Activated T-helper 2 cell treated with anti-CD3 and anti-CD28 coated beads, Interferon-gamma antibody, Interleukin-2, Interleukin-4, amounts not matched to agents 10 μg/mL and 5 μg/mL and 100 μg/mL, durations not matched to agents 14 hours and 24 hours and 36 hours (primary cell): ENCODE results near the gene TRNT1. TPM values are rescaled to one million over a fixed set of nuclear protein-coding genes. Genes with fewer than 3 reads are reported as not detected.

Source experiments
- DNase-seq: peaks from one replicate; pipeline ENCODE4 v3.0.0; 2021; ENCODE audit warnings: low spot score
- H3K27ac Mint-ChIP-seq: one replicate; pipeline ENCODE4 v1.8.0; 2021; ENCODE audit warnings: mixed read lengths
- H3K27me3 Mint-ChIP-seq: one replicate; pipeline ENCODE4 v1.8.0; 2021; ENCODE audit warnings: low read depth, mixed read lengths
- H3K36me3 Mint-ChIP-seq: one replicate; pipeline ENCODE4 v1.8.0; 2021; ENCODE audit warnings: low read depth, mixed read lengths
- H3K4me1 Mint-ChIP-seq: one replicate; pipeline ENCODE4 v1.8.0; 2021; ENCODE audit warnings: low read depth, mixed read lengths
- H3K4me3 Mint-ChIP-seq: one replicate; pipeline ENCODE4 v1.8.0; 2021; ENCODE audit warnings: low read depth, mild to moderate bottlenecking, moderate library complexity, mixed read lengths
- H3K9me3 Mint-ChIP-seq: one replicate; pipeline ENCODE4 v1.8.0; 2021; ENCODE audit warnings: mixed read lengths
- intact Hi-C: fragments of 100-400 bp; cut with micrococcal nuclease; formaldehyde crosslinking; loops from one replicate; pipeline ENCODE4 v1.15.1; 2023
- total RNA-seq: library from RNA; stranded (reverse); gene quantifications from 2 replicates; pipeline ENCODE4 v1.2.3, GENCODE V29; 2022

TRNT1 gene
- total RNA-seq, 1 donor from 2014 or later = 49.9 TPM

- Mint-ChIP-seq H3K27ac (peak overlapping the region; percentile 95), H3K4me1 (peaks cover 12% of the 10 kb centered on the region), H3K4me3 (peak overlapping the region; percentile 96), H3K27me3 (no peaks in the 10 kb centered on the region), H3K36me3 (peaks cover 39% of the 10 kb centered on the region), H3K9me3 (no peaks in the 10 kb centered on the region)
- DNase-seq = no peak
- intact Hi-C loops = loop anchor here (1.0 to 2.0 kb wide), 2 partner anchors 21 to 53 kb away; partner anchors contain the start of gene CRBN
Measured at GRCh38 chr3:3125977-3126376, 763 bp upstream of the TRNT1 start.

DNA sequence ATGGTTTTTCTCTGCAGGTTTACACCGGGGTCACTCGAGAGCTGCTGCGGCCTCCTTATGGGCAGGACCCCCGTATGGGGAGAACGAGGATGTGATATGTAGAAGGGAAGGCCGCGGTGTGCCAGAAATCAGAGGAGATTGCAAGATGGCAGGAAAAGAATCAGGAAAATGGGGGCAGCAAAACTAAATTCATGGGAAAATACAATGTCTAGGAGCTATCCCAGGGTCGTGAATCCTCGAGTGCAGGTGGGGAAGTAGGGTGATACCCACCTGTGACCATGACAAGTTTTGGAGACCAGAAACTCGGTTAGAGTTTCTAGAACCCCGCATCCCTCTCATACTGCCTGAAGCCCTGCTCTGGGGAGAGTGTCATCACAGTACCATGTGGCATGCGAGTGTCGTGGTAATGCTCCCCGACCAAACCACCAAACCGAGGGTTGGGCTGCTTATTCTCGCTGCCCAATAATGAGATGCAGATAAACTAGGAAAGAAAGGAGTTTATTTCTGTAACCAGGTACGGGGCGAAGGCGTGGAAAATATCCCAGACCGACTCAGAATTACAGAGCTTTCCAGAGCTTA, 781 bp downstream of the TRNT1 start:
- Mint-ChIP-seq H3K36me3 (peaks cover 44% of the 10 kb centered on the region), H3K27me3 (no peaks in the 10 kb centered on the region), H3K4me3 (peak overlapping the region; percentile 96), H3K4me1 (peaks cover 12% of the 10 kb centered on the region), H3K27ac (peak overlapping the region; percentile 95), H3K9me3 (no peaks in the 10 kb centered on the region)
- DNase-seq = peak; percentile 18
- intact Hi-C loops = loop anchor here (2.0 kb wide), 1 partner anchor 19 kb away; no protein-coding TSS in a partner anchor

DNA sequence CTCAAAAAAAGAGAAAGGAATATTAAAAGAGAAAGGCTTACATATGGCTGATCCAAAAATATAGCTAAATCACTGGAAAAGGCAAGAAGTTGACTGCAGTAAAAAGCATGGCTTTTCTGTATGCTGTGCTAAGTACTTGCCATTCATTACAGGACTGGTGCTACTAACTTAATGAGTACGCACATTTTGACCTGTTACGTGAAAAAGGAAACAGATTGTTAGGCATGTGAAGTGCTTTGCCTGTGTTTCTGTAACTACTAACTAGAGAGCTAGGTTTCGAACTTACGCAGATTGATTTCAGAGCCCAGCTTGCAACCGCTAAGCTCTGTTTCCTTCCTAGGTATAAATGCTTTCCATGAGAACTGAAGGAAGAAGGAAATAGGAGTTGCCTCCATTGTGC, 2.8 kb downstream of the TRNT1 start:
- Mint-ChIP-seq H3K9me3 (no peaks in the 10 kb centered on the region), H3K27ac (no peak overlapping the region), H3K27me3 (no peaks in the 10 kb centered on the region), H3K4me3 (no peak overlapping the region), H3K36me3 (peaks cover 60% of the 10 kb centered on the region), H3K4me1 (peaks cover 20% of the 10 kb centered on the region)
- intact Hi-C loops = no loop called here
- DNase-seq = no peak

GRCh38 chr3:3133500-3133899, 6.8 kb downstream of the TRNT1 start:
- DNase-seq = no peak
- H3K4me1 Mint-ChIP-seq = peaks cover 25% of the 10 kb centered on the region
- H3K4me3 Mint-ChIP-seq = no peak overlapping the region
- intact Hi-C loops = no loop called here
- H3K9me3 Mint-ChIP-seq = no peaks in the 10 kb centered on the region
- peaks cover 78% of the 10 kb centered on the region for H3K36me3 Mint-ChIP-seq
- H3K27me3 Mint-ChIP-seq = no peaks in the 10 kb centered on the region
- no peak overlapping the region for H3K27ac Mint-ChIP-seq

DNA sequence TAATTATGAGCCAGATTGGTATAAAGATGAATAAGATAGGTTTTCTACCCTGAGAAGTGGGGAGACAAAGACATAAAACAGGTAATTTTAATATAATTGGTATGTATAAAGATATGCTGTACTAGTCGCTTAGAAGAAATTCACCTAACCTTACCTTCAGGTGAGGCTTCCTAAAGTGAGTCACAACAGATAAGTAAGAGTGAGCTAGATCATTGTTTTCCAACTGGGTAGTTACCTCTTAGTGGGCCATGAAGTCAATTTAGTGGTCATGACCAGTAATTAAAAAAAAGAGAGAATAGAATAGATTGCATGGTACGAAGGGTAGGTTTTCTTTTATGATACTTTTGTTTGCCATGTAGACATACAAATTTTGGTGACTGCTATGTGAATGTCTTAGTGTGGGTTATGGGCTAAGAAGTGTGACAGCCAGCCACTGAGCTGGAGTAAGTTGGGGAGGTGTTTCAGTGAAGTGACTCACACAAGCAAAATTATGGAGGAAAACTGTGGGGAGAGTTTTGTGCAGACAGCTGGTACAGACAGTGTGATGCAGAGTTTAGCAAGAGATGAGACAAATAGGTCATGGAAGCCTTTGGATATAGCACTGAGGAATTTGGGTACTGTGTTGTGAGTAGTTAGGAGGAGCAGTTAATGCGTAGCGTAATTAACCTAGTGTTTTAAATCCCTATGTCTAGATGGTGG, 8.2 kb downstream of the TRNT1 start:
- Mint-ChIP-seq H3K27me3 (no peaks in the 10 kb centered on the region), H3K4me1 (peaks cover 23% of the 10 kb centered on the region), H3K27ac (peak overlapping the region; percentile 48), H3K4me3 (no peak overlapping the region), H3K9me3 (no peaks in the 10 kb centered on the region), H3K36me3 (peaks cover 78% of the 10 kb centered on the region)
- DNase-seq = no peak
- intact Hi-C loops = no loop called here

- Mint-ChIP-seq H3K9me3 (no peaks in the 10 kb centered on the region), H3K27me3 (no peaks in the 10 kb centered on the region), H3K27ac (no peak overlapping the region), H3K36me3 (peaks cover 84% of the 10 kb centered on the region), H3K4me1 (peaks cover 26% of the 10 kb centered on the region), H3K4me3 (no peak overlapping the region)
- intact Hi-C loops = no loop called here
- DNase-seq = no peak
Measured at GRCh38 chr3:3137526-3137925, 10.8 kb downstream of the TRNT1 start.

- no peaks in the 10 kb centered on the region for H3K27me3 Mint-ChIP-seq
- peaks cover 86% of the 10 kb centered on the region for H3K36me3 Mint-ChIP-seq
- H3K27ac Mint-ChIP-seq = no peak overlapping the region
- no peak overlapping the region for H3K4me3 Mint-ChIP-seq
- intact Hi-C loops = no loop called here
- peaks cover 16% of the 10 kb centered on the region for H3K4me1 Mint-ChIP-seq
- no peak for DNase-seq
- H3K9me3 Mint-ChIP-seq = no peaks in the 10 kb centered on the region
Measured at GRCh38 chr3:3141939-3142338, 15.2 kb downstream of the TRNT1 start.

DNA sequence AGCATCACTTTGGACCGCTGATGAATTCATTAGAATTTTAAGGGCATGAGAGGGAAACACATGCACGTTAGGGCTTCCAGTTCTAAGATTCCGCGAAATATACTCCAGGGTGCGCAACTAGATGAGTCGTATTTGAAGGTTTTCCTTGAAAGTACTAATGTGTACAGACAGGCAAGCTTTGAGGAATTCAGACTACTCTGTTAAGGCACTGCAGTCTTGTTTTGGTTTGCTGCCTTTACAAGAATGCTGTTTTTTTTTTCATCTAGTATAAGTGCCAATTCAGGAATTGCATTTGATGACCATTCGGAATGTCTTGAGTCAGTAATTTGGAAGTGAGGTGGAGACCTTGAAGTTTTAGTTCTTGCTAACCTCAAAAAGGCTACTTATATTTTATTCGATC, 19.1 kb downstream of the TRNT1 start:
- DNase-seq = no peak
- no peak overlapping the region for H3K4me3 Mint-ChIP-seq
- intact Hi-C loops = loop anchor here (2.0 kb wide), 1 partner anchor 19 kb away; the partner anchor contains the start of gene TRNT1
- peaks cover 19% of the 10 kb centered on the region for H3K4me1 Mint-ChIP-seq
- no peaks in the 10 kb centered on the region for H3K9me3 Mint-ChIP-seq
- no peaks in the 10 kb centered on the region for H3K27me3 Mint-ChIP-seq
- H3K36me3 Mint-ChIP-seq = peaks cover 82% of the 10 kb centered on the region
- no peak overlapping the region for H3K27ac Mint-ChIP-seq

GRCh38 chr3:3149560-3149959, 22.8 kb downstream of the TRNT1 start:
- H3K27me3 Mint-ChIP-seq = no peaks in the 10 kb centered on the region
- intact Hi-C loops = no loop called here
- DNase-seq = no peak
- H3K9me3 Mint-ChIP-seq = no peaks in the 10 kb centered on the region
- H3K4me3 Mint-ChIP-seq = no peak overlapping the region
- H3K27ac Mint-ChIP-seq = no peak overlapping the region
- peaks cover 76% of the 10 kb centered on the region for H3K36me3 Mint-ChIP-seq
- H3K4me1 Mint-ChIP-seq = peaks cover 21% of the 10 kb centered on the region

- Mint-ChIP-seq H3K4me3 (no peak overlapping the region), H3K9me3 (no peaks in the 10 kb centered on the region), H3K36me3 (peaks cover 74% of the 10 kb centered on the region), H3K27ac (peak overlapping the region; percentile 33), H3K4me1 (peaks cover 16% of the 10 kb centered on the region), H3K27me3 (no peaks in the 10 kb centered on the region)
- no peak for DNase-seq
- intact Hi-C loops = no loop called here
Measured at GRCh38 chr3:3151513-3151912, 24.8 kb downstream of the TRNT1 start.

DNA sequence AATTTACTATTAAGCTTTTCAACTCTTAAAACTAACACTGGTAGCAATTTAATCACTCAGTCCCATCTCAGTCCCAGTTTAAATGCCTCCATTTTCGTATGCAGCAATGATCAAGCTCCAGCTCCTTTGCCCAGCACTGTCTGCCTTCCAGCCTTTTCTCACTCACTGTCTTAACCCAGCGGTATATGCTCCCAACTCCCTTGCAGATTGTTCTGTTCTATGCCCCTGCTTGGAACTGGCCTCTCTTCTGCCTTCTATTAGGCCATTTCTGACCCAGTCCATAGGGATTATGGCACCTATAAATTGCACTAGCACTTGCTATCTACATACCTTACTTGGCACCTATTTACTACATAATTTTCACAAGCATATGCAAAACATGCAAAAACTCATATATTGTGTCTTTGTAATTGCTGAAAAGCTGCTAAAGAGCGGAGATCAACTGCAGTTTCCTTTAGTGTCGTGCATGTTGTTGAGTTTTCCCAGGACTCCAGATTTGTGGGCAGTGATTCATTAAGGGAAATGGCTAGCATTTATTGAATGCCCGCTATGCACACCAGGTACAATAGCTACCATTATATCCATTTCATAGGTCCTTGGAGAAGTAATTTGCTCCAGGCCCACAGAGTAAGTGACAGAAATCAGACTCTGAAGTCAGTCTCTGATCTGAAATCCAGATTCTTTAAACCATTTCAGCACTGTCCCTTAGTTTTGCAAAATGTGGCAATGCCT, 28.3 kb downstream of the TRNT1 start:
- Mint-ChIP-seq H3K9me3 (peaks cover 3% of the 10 kb centered on the region), H3K27ac (peak overlapping the region; percentile 22), H3K4me1 (peaks cover 10% of the 10 kb centered on the region), H3K36me3 (peaks cover 81% of the 10 kb centered on the region), H3K27me3 (no peaks in the 10 kb centered on the region), H3K4me3 (no peak overlapping the region)
- intact Hi-C loops = no loop called here
- no peak for DNase-seq

- peaks cover 3% of the 10 kb centered on the region for H3K9me3 Mint-ChIP-seq
- H3K4me1 Mint-ChIP-seq = peaks cover 10% of the 10 kb centered on the region
- intact Hi-C loops = no loop called here
- no peaks in the 10 kb centered on the region for H3K27me3 Mint-ChIP-seq
- peaks cover 82% of the 10 kb centered on the region for H3K36me3 Mint-ChIP-seq
- no peak for DNase-seq
- H3K4me3 Mint-ChIP-seq = no peak overlapping the region
- no peak overlapping the region for H3K27ac Mint-ChIP-seq
Measured at GRCh38 chr3:3157484-3157883, 30.7 kb downstream of the TRNT1 start.

- intact Hi-C loops = no loop called here
Measured at GRCh38 chr3:3160826-3161225, 34.1 kb downstream of the TRNT1 start.

More at GRCh38 chr3:3160826-3161225, 34.1 kb downstream of the TRNT1 start:
- Mint-ChIP-seq H3K36me3 (peaks cover 89% of the 10 kb centered on the region), H3K27me3 (no peaks in the 10 kb centered on the region), H3K4me3 (no peak overlapping the region), H3K4me1 (peaks cover 2% of the 10 kb centered on the region), H3K9me3 (peaks cover 3% of the 10 kb centered on the region), H3K27ac (no peak overlapping the region)
- no peak for DNase-seq
